PC-3 (cell line): Measurements from ENCODE around the gene PRR36.

Source experiments
- EZH2 ChIP-seq: fragments of 300-600 bp; sonication (generic); IDR thresholded peaks from one replicate; pipeline ENCODE4 v1.6.1; 2017; ENCODE audit warnings: antibody characterized with exemption, mild to moderate bottlenecking, low read length; ENCODE audit not compliant: unreplicated experiment
- TF ChIP-seq, protein P1 (sequence below): fragments of 300-600 bp; sonication (generic); conservative IDR thresholded peaks from 2 replicates; pipeline ENCODE4 v1.5.1; 2017; ENCODE audit warnings: antibody characterized with exemption, low read depth, mild to moderate bottlenecking, low read length

DNA sequence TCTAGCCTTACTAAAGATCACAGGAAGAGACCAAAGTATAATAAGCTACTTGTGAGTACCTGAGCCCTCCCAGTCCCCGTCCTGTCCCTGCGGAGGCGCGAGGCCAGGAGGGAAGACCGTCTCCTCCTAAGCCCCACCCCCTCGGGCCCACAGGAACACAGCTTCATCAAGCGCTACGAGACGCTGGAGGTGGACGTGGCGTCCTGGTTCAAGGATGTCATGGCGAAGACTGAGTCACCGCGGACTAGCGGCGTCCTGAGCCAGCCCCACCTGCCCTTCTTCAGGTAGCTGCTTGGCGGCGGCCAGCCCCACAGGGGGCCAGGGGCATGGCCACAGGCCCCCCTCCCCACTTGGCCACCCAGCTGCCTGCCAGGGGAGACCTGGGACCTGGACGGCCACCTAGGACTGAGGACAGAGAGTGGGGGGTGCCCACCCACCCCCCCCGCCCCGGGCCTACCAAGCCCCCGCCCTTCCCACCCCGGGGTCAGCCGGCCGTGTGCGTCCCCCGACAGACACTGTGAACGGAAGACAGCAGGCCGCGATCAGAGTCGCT, 38.0 kb upstream of the PRR36 start:
- TF ChIP-seq, protein P1, sequence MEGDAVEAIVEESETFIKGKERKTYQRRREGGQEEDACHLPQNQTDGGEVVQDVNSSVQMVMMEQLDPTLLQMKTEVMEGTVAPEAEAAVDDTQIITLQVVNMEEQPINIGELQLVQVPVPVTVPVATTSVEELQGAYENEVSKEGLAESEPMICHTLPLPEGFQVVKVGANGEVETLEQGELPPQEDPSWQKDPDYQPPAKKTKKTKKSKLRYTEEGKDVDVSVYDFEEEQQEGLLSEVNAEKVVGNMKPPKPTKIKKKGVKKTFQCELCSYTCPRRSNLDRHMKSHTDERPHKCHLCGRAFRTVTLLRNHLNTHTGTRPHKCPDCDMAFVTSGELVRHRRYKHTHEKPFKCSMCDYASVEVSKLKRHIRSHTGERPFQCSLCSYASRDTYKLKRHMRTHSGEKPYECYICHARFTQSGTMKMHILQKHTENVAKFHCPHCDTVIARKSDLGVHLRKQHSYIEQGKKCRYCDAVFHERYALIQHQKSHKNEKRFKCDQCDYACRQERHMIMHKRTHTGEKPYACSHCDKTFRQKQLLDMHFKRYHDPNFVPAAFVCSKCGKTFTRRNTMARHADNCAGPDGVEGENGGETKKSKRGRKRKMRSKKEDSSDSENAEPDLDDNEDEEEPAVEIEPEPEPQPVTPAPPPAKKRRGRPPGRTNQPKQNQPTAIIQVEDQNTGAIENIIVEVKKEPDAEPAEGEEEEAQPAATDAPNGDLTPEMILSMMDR: no peak
- no peak for TF ChIP-seq EZH2
